Progenitor cell of endocrine pancreas (in vitro differentiated cells): Measurements from ENCODE around the gene KCNC4. TPM values are rescaled to one million over a fixed set of nuclear protein-coding genes. Genes with fewer than 3 reads are reported as not detected.

Experiments used
- DNase-seq: peaks from one replicate; pipeline ENCODE4 v3.0.0; 2021; ENCODE audit warnings: low spot score; ENCODE audit not compliant: unreplicated experiment
- H3K27ac Mint-ChIP-seq: 2 replicates; pipeline ENCODE4 v1.8.0; 2021; ENCODE audit warnings: mild to moderate bottlenecking, moderate library complexity, mixed read lengths
- H3K27me3 Mint-ChIP-seq: 2 replicates; pipeline ENCODE4 v1.8.0; 2021; ENCODE audit warnings: mixed read lengths
- H3K36me3 Mint-ChIP-seq: 2 replicates; pipeline ENCODE4 v1.8.0; 2022; ENCODE audit warnings: mixed read lengths; ENCODE audit not compliant: insufficient read depth
- H3K4me1 Mint-ChIP-seq: 2 replicates; pipeline ENCODE4 v1.8.0; 2021; ENCODE audit warnings: low read depth, mixed read lengths
- H3K4me3 Mint-ChIP-seq: 2 replicates; pipeline ENCODE4 v1.8.0; 2021; ENCODE audit warnings: low read depth, mild to moderate bottlenecking, moderate library complexity, mixed read lengths
- H3K9me3 Mint-ChIP-seq: 2 replicates; pipeline ENCODE4 v1.8.0; 2021; ENCODE audit warnings: low read depth, mixed read lengths
- total RNA-seq: library from RNA; stranded (reverse); gene quantifications from 2 replicates; pipeline ENCODE4 v1.2.1, GENCODE V29; 2021
- TF ChIP-seq, protein P1 (sequence below): fragments of 200-600 bp; sonication (generic); IDR thresholded peaks from one replicate; pipeline ENCODE4 v1.5.0; 2021; ENCODE audit warnings: antibody characterized with exemption, mild to moderate bottlenecking; ENCODE audit not compliant: unreplicated experiment

Gene KCNC4
- total RNA-seq, 1 donor from 2014 or later = 1.5 TPM

- Mint-ChIP-seq H3K36me3 (no peaks in the 10 kb centered on the region), H3K9me3 (no peaks in the 10 kb centered on the region), H3K27ac (no peak overlapping the region), H3K4me3 (no peak overlapping the region), H3K27me3 (peaks cover 78% of the 10 kb centered on the region), H3K4me1 (peaks cover 9% of the 10 kb centered on the region)
- TF ChIP-seq, protein P1, sequence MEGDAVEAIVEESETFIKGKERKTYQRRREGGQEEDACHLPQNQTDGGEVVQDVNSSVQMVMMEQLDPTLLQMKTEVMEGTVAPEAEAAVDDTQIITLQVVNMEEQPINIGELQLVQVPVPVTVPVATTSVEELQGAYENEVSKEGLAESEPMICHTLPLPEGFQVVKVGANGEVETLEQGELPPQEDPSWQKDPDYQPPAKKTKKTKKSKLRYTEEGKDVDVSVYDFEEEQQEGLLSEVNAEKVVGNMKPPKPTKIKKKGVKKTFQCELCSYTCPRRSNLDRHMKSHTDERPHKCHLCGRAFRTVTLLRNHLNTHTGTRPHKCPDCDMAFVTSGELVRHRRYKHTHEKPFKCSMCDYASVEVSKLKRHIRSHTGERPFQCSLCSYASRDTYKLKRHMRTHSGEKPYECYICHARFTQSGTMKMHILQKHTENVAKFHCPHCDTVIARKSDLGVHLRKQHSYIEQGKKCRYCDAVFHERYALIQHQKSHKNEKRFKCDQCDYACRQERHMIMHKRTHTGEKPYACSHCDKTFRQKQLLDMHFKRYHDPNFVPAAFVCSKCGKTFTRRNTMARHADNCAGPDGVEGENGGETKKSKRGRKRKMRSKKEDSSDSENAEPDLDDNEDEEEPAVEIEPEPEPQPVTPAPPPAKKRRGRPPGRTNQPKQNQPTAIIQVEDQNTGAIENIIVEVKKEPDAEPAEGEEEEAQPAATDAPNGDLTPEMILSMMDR = no peak
- no peak for DNase-seq
Measured at GRCh38 chr1:110213143-110213540, 3.0 kb downstream of the KCNC4 start.

DNA sequence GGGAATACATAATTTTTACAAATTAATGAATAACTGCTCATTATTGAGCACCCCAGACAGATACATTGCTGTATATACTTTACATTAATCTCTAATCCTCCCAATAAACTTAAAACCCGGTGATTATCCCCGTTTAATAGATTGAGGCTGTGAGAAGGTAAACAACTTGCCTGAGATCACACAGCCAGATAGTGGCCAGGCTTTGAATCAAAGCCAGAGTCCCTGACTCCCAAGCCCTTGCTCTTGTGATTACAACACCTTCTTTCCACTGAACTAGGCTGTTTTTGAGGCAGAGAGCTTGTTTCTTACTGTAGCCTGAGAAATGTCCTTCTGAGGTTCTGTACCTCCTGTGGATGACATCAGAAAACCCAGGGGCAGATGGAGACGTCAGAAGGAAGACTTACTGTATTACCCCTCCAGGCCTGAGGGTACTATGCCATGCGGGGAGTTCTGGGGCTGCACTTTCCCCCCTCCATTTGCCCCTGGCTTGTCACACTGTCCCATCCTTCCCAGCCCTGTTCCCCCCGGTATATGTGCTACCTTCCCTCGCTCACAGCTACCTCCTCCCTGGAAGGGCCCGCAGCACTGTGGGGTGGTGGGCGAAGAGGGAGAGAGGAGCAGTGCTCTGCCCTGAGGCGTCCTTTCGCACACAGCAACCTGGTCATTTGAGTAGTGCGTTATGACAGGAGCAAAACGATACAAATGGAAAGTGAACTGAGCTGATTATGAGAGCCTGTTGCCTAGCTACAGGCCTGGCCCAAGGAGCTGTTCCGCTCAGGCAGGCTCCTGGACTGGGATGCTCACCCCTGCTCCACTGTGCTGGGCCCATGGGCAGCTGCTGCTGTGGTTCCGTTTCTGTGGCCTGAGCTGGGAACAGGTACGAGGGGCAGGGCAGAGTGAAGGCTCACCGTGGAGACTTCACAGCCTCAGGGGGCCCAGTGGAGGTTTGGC is 4.6 kb downstream of the KCNC4 start:
- Mint-ChIP-seq H3K4me3 (no peak overlapping the region), H3K9me3 (no peaks in the 10 kb centered on the region), H3K4me1 (peaks cover 2% of the 10 kb centered on the region), H3K27ac (no peak overlapping the region), H3K27me3 (peaks cover 68% of the 10 kb centered on the region), H3K36me3 (no peaks in the 10 kb centered on the region)
- TF ChIP-seq, protein P1 = no peak
- DNase-seq = no peak

GRCh38 chr1:110215621-110216515 is 5.8 kb downstream of the KCNC4 start:
- no peaks in the 10 kb centered on the region for H3K9me3 Mint-ChIP-seq
- peaks cover 67% of the 10 kb centered on the region for H3K27me3 Mint-ChIP-seq
- no peak overlapping the region for H3K4me3 Mint-ChIP-seq
- H3K4me1 Mint-ChIP-seq = peaks cover 1% of the 10 kb centered on the region
- TF ChIP-seq, protein P1 = no peak
- H3K36me3 Mint-ChIP-seq = no peaks in the 10 kb centered on the region
- no peak for DNase-seq
- no peak overlapping the region for H3K27ac Mint-ChIP-seq

GRCh38 chr1:110216844-110217444 is 6.8 kb downstream of the KCNC4 start:
- Mint-ChIP-seq H3K4me3 (no peak overlapping the region), H3K27me3 (peaks cover 61% of the 10 kb centered on the region), H3K9me3 (no peaks in the 10 kb centered on the region), H3K4me1 (peaks cover 1% of the 10 kb centered on the region), H3K36me3 (no peaks in the 10 kb centered on the region), H3K27ac (no peak overlapping the region)
- TF ChIP-seq, protein P1 = no peak
- no peak for DNase-seq

DNA sequence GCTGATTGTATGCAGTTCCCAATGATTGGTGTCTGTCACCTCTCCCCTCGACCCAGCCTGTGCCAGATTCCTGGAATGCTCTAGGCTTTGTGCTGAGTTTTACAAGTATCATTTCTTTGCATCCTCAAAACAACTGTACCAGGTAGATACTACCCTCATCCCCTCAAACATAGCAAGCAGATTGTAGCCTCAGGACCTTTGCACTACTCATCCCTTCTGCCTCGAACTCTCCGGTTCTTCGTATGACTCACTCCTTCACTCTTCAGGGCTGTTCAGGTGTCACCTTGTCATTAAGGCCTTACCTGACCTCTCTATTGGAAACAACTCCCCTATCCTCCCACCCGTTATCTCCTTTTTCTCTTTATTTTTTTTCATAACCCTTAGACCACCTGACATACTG is 8.0 kb downstream of the KCNC4 start:
- no peak for DNase-seq
- H3K4me3 Mint-ChIP-seq = no peak overlapping the region
- no peak overlapping the region for H3K27ac Mint-ChIP-seq
- TF ChIP-seq, protein P1 = no peak
- H3K27me3 Mint-ChIP-seq = peaks cover 52% of the 10 kb centered on the region
- peaks cover 1% of the 10 kb centered on the region for H3K4me1 Mint-ChIP-seq
- H3K36me3 Mint-ChIP-seq = no peaks in the 10 kb centered on the region
- no peaks in the 10 kb centered on the region for H3K9me3 Mint-ChIP-seq
